H9 (cell line): Measurements from ENCODE around the gene ERC1. TPM values are rescaled to one million over a fixed set of nuclear protein-coding genes. Genes with fewer than 3 reads are reported as not detected.
A peak's percentile ranks its signal among the peaks of the same experiment; 100 is the strongest.

ENCODE experiments used
- DNase-seq: peaks from one replicate; pipeline ENCODE4 v3.0.0-alpha.2; 2017
- H2AFZ ChIP-seq: one replicate; pipeline ENCODE4 v1.6.1; 2013; ENCODE audit warnings: mild to moderate bottlenecking, low read length, control low read depth, moderate library complexity
- H2AK5ac ChIP-seq: 2 replicates; pipeline ENCODE4 v1.6.1; 2013; ENCODE audit warnings: low read length, control low read depth, mixed read lengths; ENCODE audit not compliant: insufficient read length
- H2BK120ac ChIP-seq: one replicate; pipeline ENCODE4 v1.6.1; 2013; ENCODE audit warnings: low read depth, mild to moderate bottlenecking, low read length, control low read depth, inconsistent platforms; ENCODE audit not compliant: poor library complexity, severe bottlenecking
- H2BK12ac ChIP-seq: 2 replicates; pipeline ENCODE4 v1.6.1; 2013; ENCODE audit warnings: low read length, control low read depth, mixed read lengths, low read depth; ENCODE audit not compliant: insufficient read length
- H2BK15ac ChIP-seq: 2 replicates; pipeline ENCODE4 v1.6.1; 2013; ENCODE audit warnings: low read depth, low read length, control low read depth
- H2BK20ac ChIP-seq: one replicate; pipeline ENCODE4 v1.6.1; 2013; ENCODE audit warnings: low read depth, mild to moderate bottlenecking, low read length, control low read depth, inconsistent platforms; ENCODE audit not compliant: poor library complexity, severe bottlenecking
- H2BK5ac ChIP-seq: 2 replicates; pipeline ENCODE4 v1.6.1; 2013; ENCODE audit warnings: low read length, control low read depth, mixed read lengths; ENCODE audit not compliant: insufficient read length
- H3K14ac ChIP-seq: 2 replicates; pipeline ENCODE4 v1.6.1; 2013; ENCODE audit warnings: low read length, control low read depth; ENCODE audit not compliant: insufficient read depth
- H3K18ac ChIP-seq: 2 replicates; pipeline ENCODE4 v1.6.1; 2013; ENCODE audit warnings: low read depth, mild to moderate bottlenecking, mixed read lengths, low read length, control low read depth; ENCODE audit not compliant: insufficient read length
- H3K23ac ChIP-seq: 2 replicates; pipeline ENCODE4 v1.6.1; 2013; ENCODE audit warnings: low read length, control low read depth, mixed read lengths, low read depth; ENCODE audit not compliant: insufficient read length
- H3K23me2 ChIP-seq: 2 replicates; pipeline ENCODE4 v1.6.1; 2013; ENCODE audit warnings: low read depth, mild to moderate bottlenecking, mixed read lengths, low read length, control low read depth; ENCODE audit not compliant: insufficient read length, poor library complexity, severe bottlenecking
- H3K27ac ChIP-seq: 2 replicates; pipeline ENCODE4 v1.5.1; 2013; ENCODE audit warnings: low read length, control low read depth, mixed read lengths, low read depth; ENCODE audit not compliant: insufficient read length
- H3K27me3 ChIP-seq: 2 replicates; pipeline ENCODE4 v1.6.1; 2013; ENCODE audit warnings: low read length, control low read depth, inconsistent platforms; ENCODE audit not compliant: insufficient read depth
- H3K4ac ChIP-seq: 2 replicates; pipeline ENCODE4 v1.6.1; 2013; ENCODE audit warnings: low read depth, mild to moderate bottlenecking, control low read depth, inconsistent platforms, low read length, moderate library complexity
- H3K4me1 ChIP-seq: 2 replicates; pipeline ENCODE4 v1.6.1; 2013; ENCODE audit warnings: low read length, control low read depth, inconsistent platforms; ENCODE audit not compliant: insufficient read depth
- H3K4me2 ChIP-seq: 2 replicates; pipeline ENCODE4 v1.6.1; 2013; ENCODE audit warnings: low read length, control low read depth, mixed read lengths; ENCODE audit not compliant: insufficient read length, insufficient read depth
- H3K56ac ChIP-seq: 2 replicates; pipeline ENCODE4 v1.6.1; 2013; ENCODE audit warnings: low read depth, mild to moderate bottlenecking, mixed read lengths, low read length, control low read depth; ENCODE audit not compliant: insufficient read length
- H3K79me1 ChIP-seq: 2 replicates; pipeline ENCODE4 v1.6.1; 2013; ENCODE audit warnings: low read depth, mild to moderate bottlenecking, moderate library complexity, low read length, control low read depth, inconsistent platforms; ENCODE audit not compliant: insufficient read depth, poor library complexity, severe bottlenecking
- H3K79me2 ChIP-seq: 2 replicates; pipeline ENCODE4 v1.6.1; 2013; ENCODE audit warnings: low read length, control low read depth, inconsistent platforms; ENCODE audit not compliant: insufficient read depth
- H3K9ac ChIP-seq: 2 replicates; pipeline ENCODE4 v1.6.1; 2013; ENCODE audit warnings: low read length, control low read depth, mixed read lengths; ENCODE audit not compliant: insufficient read length; ENCODE audit errors: extremely low read depth
- H3K9me3 ChIP-seq: one replicate; pipeline ENCODE4 v1.6.1; 2013; ENCODE audit warnings: low read depth, low read length, inconsistent platforms; ENCODE audit not compliant: control insufficient read depth
- H3T11ph ChIP-seq: one replicate; pipeline ENCODE4 v1.6.1; 2013; ENCODE audit warnings: mild to moderate bottlenecking, low read length, control low read depth, inconsistent platforms
- H4K20me1 ChIP-seq: one replicate; pipeline ENCODE4 v1.6.1; 2013; ENCODE audit not compliant: control insufficient read depth, insufficient read length, insufficient read depth
- H4K5ac ChIP-seq: 2 replicates; pipeline ENCODE4 v1.6.1; 2013; ENCODE audit warnings: low read depth, mild to moderate bottlenecking, mixed read lengths, low read length, control low read depth; ENCODE audit not compliant: insufficient read length
- H4K8ac ChIP-seq: replicated peaks from 2 replicates; pipeline ENCODE4 v1.6.1; 2013; ENCODE audit warnings: low read length, control low read depth, mixed read lengths, low read depth; ENCODE audit not compliant: insufficient read length
- H4K91ac ChIP-seq: 2 replicates; pipeline ENCODE4 v1.6.1; 2013; ENCODE audit warnings: low read depth, mild to moderate bottlenecking, moderate library complexity, mixed read lengths, low read length, control low read depth; ENCODE audit not compliant: insufficient read length
- H3K27ac Mint-ChIP-seq, 3 experiments: 2 replicates in 2 of 3; 3 replicates in 1 of 3; pipeline ENCODE4 v1.8.0; 2020 to 2021; ENCODE audit warnings: mixed read lengths in 3 of 3, mild to moderate bottlenecking in 1 of 3, moderate library complexity in 1 of 3
- H3K27me3 Mint-ChIP-seq: 2 replicates; pipeline ENCODE4 v1.8.0; 2021; ENCODE audit warnings: low read depth, mild to moderate bottlenecking, moderate library complexity, mixed read lengths
- H3K36me3 Mint-ChIP-seq, 3 experiments: 2 replicates in 2 of 3; 3 replicates in 1 of 3; pipeline ENCODE4 v1.8.0; 2020 to 2021; ENCODE audit warnings: low read depth in 3 of 3, mixed read lengths in 3 of 3; ENCODE audit not compliant: insufficient read depth in 1 of 3
- H3K4me1 Mint-ChIP-seq, 2 experiments: 2 replicates each; pipeline ENCODE4 v1.8.0; 2020; ENCODE audit warnings: mixed read lengths in 2 of 2
- H3K4me3 Mint-ChIP-seq, 2 experiments: 2 replicates in 1 of 2; 3 replicates in 1 of 2; pipeline ENCODE4 v1.8.0; 2020 to 2021; ENCODE audit warnings: mild to moderate bottlenecking in 2 of 2, mixed read lengths in 2 of 2, moderate library complexity in 1 of 2
- H3K9me3 Mint-ChIP-seq, 2 experiments: 2 replicates in 1 of 2; 3 replicates in 1 of 2; pipeline ENCODE4 v1.8.0; 2020; ENCODE audit warnings: mild to moderate bottlenecking in 2 of 2, mixed read lengths in 2 of 2, moderate library complexity in 1 of 2
- CTCF ChIP-seq: fragments of 200-600 bp; sonication (generic); conservative IDR thresholded peaks from 3 replicates; pipeline ENCODE4 v1.8.0; 2021; ENCODE audit warnings: antibody characterized with exemption, mild to moderate bottlenecking
- WGBS: extraction: QIAGEN DNeasy Blood & Tissue Kit; methylation state at CpG from one replicate; pipeline ENCODE4 v1.1.7; 2013; ENCODE audit warnings: missing lambda C conversion rate, low lambda C conversion rate, mixed read lengths; ENCODE audit not compliant: insufficient read length; ENCODE audit errors: extremely low coverage; 5-methylcytosine and 5-hydroxymethylcytosine counted together
- total RNA-seq: library from RNA; stranded (reverse); gene quantifications from 2 replicates; pipeline ENCODE4 v1.2.1, GENCODE V29; 2021

Gene ERC1
- total RNA-seq, 1 experiment from 2014 or later, result 51.2 TPM

GRCh38 chr12:1188016-1188415 lies 197.0 kb downstream of the ERC1 start:
- Mint-ChIP-seq H3K4me1 (peaks cover 21 to 31% of the 10 kb centered on the region in 2 experiments), H3K27ac (peak overlapping the region in 1 of 3 experiments; percentile 1; a peak in 1 of 7 replicates), H3K27me3 (no peaks in the 10 kb centered on the region), H3K4me3 (no peak overlapping the region), H3K9me3 (no peaks in the 10 kb centered on the region; a peak in 1 of 5 replicates), H3K36me3 (peaks cover 0 to 30% (median 25%) of the 10 kb centered on the region in 3 experiments; a peak in 4 of 7 replicates)
- Histone ChIP-seq H3K27ac (no peak overlapping the region), H2BK5ac (no peak overlapping the region), H3K56ac (no peak overlapping the region), H2AK5ac (no peak overlapping the region), H3K9ac (no peak overlapping the region), H3K18ac (no peak overlapping the region), H3K4ac (no peak overlapping the region), H2AFZ (no peak overlapping the region), H3K23ac (no peak overlapping the region), H3K14ac (no peak overlapping the region), H4K91ac (no peak overlapping the region), H3T11ph (no peak overlapping the region), H2BK120ac (no peak overlapping the region), H3K9me3 (no peaks in the 10 kb centered on the region), H4K8ac (no peak overlapping the region), H4K5ac (no peak overlapping the region), H3K79me2 (no peaks in the 10 kb centered on the region), H4K20me1 (no peaks in the 10 kb centered on the region), H3K4me2 (no peak overlapping the region), H2BK12ac (no peak overlapping the region), H2BK20ac (no peak overlapping the region), H3K4me1 (0 out of 2 replicates have a peak, but pooled peaks cover 3% of the 10 kb centered on the region), H2BK15ac (no peak overlapping the region), H3K79me1 (no peaks in the 10 kb centered on the region), H3K27me3 (no peaks in the 10 kb centered on the region), H3K23me2 (no peaks in the 10 kb centered on the region)
- DNase-seq, result no peak
- no CpG with 5 or more reads among the region's 4 CpGs for WGBS
- no peak for TF ChIP-seq CTCF
